Mucosa of descending colon (tissue), 3 donors: ENCODE results near the gene BMPR2. TPM values are rescaled to one million over a fixed set of nuclear protein-coding genes. Genes with fewer than 3 reads are reported as not detected.

Source experiments
- ATAC-seq: fragments of 200-7000 bp; cut with Tn5 transposase; one replicate; pipeline ENCODE4 v1.9.1; 2020; ENCODE audit warnings: mild to moderate bottlenecking, moderate library complexity
- DNase-seq, 3 donors: peaks; one replicate each; pipeline ENCODE4 v3.0.0-alpha.2; 2020
- H3K36me3 ChIP-seq: fragments of 200-600 bp; one replicate; pipeline ENCODE4 v1.8.0; 2021; ENCODE audit warnings: low read depth, mild to moderate bottlenecking
- H3K4me1 ChIP-seq: fragments of 200-600 bp; one replicate; pipeline ENCODE4 v1.8.0; 2021; ENCODE audit warnings: low read depth, mild to moderate bottlenecking
- H3K4me3 ChIP-seq: fragments of 200-600 bp; one replicate; pipeline ENCODE4 v1.8.0; 2021; ENCODE audit warnings: mild to moderate bottlenecking
- H3K9me3 ChIP-seq: fragments of 200-600 bp; one replicate; pipeline ENCODE4 v1.8.0; 2021; ENCODE audit warnings: mild to moderate bottlenecking
- intact Hi-C, 2 donors: fragments of 100-400 bp; cut with DNase I in 1 of 2; cut with micrococcal nuclease in 1 of 2; formaldehyde crosslinking; loops; one replicate each; pipeline versions ENCODE4 v1.11.0 to v1.11.1; 2022; cut with DNase I, micrococcal nuclease
- long read RNA-seq, 2 donors: library from polyadenylated mRNA; unstranded; transcript quantifications; one replicate each; pipeline ENCODE4 v2.0.0, GENCODE V29; 2019 to 2021
- total RNA-seq, 3 donors: library from RNA; stranded (reverse); fragmentation: NEBNext Ultra II Directional in 2 of 3; extraction: Animal tissue kit (Norgen Biotek cat#: 25700) in 2 of 3; gene quantifications; one replicate each; pipeline versions ENCODE4 v1.2.1 to v1.2.4, GENCODE V29; 2021 to 2023
- TF ChIP-seq, protein P1 (sequence below): fragments of 200-600 bp; IDR thresholded peaks from one replicate; pipeline ENCODE4 v1.8.0; 2022; ENCODE audit warnings: antibody characterized with exemption, mild to moderate bottlenecking
- donor health status: DM: no; HTN: no; CAD: no; lungs with moderate emphysema.
- donor health status: DM: no; HTN: no; CAD: no.
- donor health status: DM: no; HTN: yes; CAD: no.

BMPR2 gene
- 10 to 100 TPM; 33.9 to 54.5 (median 38.7) TPM for total RNA-seq
- long read RNA-seq, donor 1, full-length matches to known transcripts, result 4 of 20 reads
- long read RNA-seq, donor 1, partial matches to known transcripts, result 8 of 20 reads
- long read RNA-seq, donor 1, other reads (novel, unspliced or antisense), result 8 of 20 reads
- long read RNA-seq, donor 2, partial matches to known transcripts, result 1 of 4 reads
- long read RNA-seq, donor 2, other reads (novel, unspliced or antisense), result 3 of 4 reads

DNA sequence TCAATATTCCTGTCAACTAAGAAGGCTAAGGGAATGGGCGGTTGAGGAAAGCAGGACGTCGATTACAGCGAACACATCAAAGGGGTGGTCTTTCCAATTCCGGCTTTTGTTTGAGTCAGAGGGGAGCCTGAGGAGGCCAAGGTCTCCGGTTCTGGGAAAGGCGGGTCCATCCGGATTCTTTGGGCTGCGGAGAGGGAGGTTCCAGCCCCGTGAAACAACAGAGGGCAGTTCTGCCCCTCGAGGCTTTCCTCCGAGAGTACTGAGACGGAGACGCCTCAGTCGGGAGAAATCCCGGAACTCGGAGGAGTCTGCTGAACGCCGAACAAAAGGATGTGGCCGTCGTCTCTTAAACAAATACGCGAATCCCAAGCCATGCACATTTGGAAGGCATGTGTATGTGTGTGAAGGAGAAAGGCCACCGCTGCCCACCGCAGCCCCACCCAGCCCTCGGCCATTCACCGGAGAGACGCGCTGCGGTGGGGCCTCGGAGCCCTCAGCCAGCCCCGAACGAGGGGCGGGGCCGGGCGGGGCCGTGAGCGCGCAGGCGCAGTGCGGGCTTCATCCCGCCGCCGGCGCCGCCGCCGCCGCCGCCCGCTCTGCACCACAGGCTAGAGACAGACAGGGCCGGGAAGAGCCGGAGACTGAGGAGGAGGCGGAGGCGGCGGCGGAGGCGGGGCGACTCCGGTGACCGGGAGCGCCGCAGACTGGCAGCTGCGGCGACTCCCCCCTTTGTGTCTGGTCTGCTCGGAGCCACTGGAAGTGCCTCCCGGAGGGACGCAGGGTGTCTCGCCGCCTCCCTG, at the start of gene BMPR2:
Gene BMPR2 (plus strand): TSS at position 719 of the 800 bp plus-strand sequence. CDS start 1,148 bp downstream, outside the sequence.
- Histone ChIP-seq H3K9me3 (no peaks in the 10 kb centered on the region), H3K4me3 (peak within 1 kb of the TSS; percentile 86), H3K36me3 (no peaks in the 10 kb centered on the region), H3K4me1 (peaks cover 10% of the 10 kb centered on the region)
- ATAC-seq, result peak; percentile 91
- intact Hi-C loops, result loop anchor here in 1 of 2 donors (10.0 kb wide), 1 partner anchor 111 kb away; the partner anchor contains the start of gene NOP58
- TF ChIP-seq, protein P1, sequence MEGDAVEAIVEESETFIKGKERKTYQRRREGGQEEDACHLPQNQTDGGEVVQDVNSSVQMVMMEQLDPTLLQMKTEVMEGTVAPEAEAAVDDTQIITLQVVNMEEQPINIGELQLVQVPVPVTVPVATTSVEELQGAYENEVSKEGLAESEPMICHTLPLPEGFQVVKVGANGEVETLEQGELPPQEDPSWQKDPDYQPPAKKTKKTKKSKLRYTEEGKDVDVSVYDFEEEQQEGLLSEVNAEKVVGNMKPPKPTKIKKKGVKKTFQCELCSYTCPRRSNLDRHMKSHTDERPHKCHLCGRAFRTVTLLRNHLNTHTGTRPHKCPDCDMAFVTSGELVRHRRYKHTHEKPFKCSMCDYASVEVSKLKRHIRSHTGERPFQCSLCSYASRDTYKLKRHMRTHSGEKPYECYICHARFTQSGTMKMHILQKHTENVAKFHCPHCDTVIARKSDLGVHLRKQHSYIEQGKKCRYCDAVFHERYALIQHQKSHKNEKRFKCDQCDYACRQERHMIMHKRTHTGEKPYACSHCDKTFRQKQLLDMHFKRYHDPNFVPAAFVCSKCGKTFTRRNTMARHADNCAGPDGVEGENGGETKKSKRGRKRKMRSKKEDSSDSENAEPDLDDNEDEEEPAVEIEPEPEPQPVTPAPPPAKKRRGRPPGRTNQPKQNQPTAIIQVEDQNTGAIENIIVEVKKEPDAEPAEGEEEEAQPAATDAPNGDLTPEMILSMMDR, result no peak
- DNase-seq, result peak; percentile 90 to 94 (median 91)

DNA sequence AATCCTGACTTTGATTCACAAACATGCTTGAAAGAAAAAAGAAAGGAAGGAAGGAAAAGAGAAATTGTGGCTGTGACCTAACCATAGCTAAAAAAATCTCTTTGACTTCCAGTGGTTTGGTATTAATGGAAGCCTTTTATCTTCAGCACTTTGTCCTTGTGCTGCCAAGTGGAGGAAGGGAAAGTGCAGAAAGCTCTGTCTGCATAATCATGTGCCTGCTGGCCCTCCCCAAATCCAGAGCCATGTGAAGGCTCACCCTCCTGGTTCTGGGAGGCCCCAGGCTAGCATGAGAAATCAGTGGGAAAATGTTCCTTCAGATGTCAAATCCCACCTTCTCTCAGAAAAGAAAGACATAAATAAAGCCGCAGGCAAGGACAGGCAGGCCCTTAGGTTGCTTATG, 48.3 kb upstream of the BMPR2 start:
- Histone ChIP-seq H3K36me3 (no peaks in the 10 kb centered on the region), H3K4me1 (no peaks in the 10 kb centered on the region), H3K4me3 (no peak overlapping the region), H3K9me3 (no peaks in the 10 kb centered on the region)
- DNase-seq (no peak), ATAC-seq (no peak)
- TF ChIP-seq, protein P1, result no peak
- intact Hi-C loops, result no loop called here

DNA sequence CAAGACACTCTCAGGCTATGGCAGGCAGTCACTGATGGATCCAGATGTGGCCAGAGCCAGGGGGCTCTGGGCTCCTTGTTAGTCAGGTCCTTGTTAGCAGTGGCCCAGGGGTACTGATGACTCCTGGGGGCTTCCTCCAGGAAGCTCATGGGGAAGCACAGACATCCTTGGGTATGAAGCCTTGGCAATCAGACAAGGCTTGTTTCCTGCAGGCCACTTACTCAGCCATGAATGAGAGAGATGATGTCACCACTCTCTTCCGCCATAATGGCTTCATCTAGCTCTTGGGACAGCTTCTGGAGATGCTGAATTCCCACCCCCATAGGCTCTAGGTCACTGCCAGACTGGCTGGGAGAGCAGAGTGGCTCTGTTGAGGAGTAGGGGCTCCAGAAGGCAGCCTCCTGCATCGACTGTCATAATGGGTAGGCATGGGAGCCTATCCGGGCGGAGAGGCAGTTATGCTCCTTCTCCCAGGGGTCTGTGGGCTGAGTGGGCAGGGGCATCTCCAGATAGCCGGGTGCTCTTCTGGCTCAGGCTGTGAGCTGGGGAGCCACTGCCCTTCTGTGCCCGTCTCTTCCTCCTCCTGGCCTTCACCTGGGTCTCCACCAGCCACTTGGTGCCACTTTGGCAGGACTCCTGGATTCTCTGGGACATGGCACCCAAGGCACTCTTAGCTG, 40.2 kb upstream of the BMPR2 start:
- no peak for DNase-seq
- TF ChIP-seq, protein P1, result no peak
- ATAC-seq, result no peak
- no peaks in the 10 kb centered on the region for H3K4me1 ChIP-seq
- no peaks in the 10 kb centered on the region for H3K36me3 ChIP-seq
- intact Hi-C loops, result no loop called here
- H3K9me3 ChIP-seq, result no peaks in the 10 kb centered on the region
- no peak overlapping the region for H3K4me3 ChIP-seq

DNA sequence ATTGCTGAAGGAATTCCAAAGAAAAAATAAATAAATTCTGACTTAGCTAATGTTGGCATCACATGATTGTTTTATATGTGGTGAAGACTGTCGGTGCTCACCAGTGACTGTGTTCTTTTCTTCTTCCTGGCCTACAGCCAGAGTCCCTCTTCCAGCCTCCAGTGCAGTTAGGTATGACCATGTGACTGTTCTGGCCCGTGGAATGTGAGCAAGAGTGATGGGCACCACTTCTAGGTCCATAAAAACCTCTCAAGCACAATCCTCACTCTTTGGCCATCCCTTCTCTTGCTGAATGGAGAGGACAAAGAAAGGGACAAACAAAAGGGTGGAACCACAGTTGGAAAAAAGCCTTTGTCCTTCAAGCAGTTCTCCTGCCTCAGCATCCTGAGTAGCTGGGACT, 39.0 kb upstream of the BMPR2 start:
- ATAC-seq, result no peak

DNA sequence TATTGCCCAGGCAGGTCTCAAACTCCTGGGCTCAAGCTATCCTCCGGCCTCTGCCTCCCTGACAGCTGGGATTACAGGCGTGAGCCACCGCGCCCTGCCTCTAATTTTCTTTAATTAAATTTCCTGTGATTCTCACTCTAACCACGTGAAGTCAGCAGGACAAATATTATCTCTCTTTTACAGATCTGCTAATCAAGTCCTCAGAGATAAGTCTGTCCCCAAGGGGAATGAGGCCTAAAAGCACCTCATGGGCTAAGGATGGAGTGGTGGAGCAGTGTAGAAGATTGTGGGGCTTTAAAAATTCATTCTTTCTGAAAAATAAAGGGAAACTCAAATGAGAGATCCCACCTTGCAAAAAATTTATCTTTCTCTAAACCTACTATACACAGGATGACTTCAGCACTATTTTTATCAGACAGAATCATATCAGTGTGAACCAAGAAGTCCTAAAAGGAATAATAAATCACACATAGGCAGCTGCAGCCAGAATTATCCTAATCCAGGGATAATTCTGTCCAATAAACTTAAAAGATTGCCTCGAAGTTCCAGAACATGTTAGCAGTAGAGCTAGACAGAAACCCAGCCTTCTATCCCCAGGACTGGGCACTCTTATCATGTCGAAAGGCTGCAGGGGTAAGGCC, 38.3 kb upstream of the BMPR2 start:
- TF ChIP-seq, protein P1, result no peak
- no peak for ATAC-seq
- no peak for DNase-seq
- intact Hi-C loops, result no loop called here
- Histone ChIP-seq H3K4me3 (no peak overlapping the region), H3K36me3 (no peaks in the 10 kb centered on the region), H3K9me3 (no peaks in the 10 kb centered on the region), H3K4me1 (no peaks in the 10 kb centered on the region)

More for the DNA sequence above, 39.0 kb upstream of the BMPR2 start:
- intact Hi-C loops, result no loop called here
- H3K4me3 ChIP-seq, result no peak overlapping the region
- no peaks in the 10 kb centered on the region for H3K36me3 ChIP-seq
- H3K4me1 ChIP-seq, result no peaks in the 10 kb centered on the region
- DNase-seq, result no peak
- no peaks in the 10 kb centered on the region for H3K9me3 ChIP-seq
- TF ChIP-seq, protein P1, result no peak
